H9 (cell line): Measurements from ENCODE around the gene ZRANB3. TPM values are rescaled to one million over a fixed set of nuclear protein-coding genes. Genes with fewer than 3 reads are reported as not detected.

Source experiments
- DNase-seq: peaks from one replicate; pipeline ENCODE4 v3.0.0-alpha.2; 2017
- H2AFZ ChIP-seq: one replicate; pipeline ENCODE4 v1.6.1; 2013; ENCODE audit warnings: mild to moderate bottlenecking, low read length, control low read depth, moderate library complexity
- H2AK5ac ChIP-seq: 2 replicates; pipeline ENCODE4 v1.6.1; 2013; ENCODE audit warnings: low read length, control low read depth, mixed read lengths; ENCODE audit not compliant: insufficient read length
- H2BK120ac ChIP-seq: one replicate; pipeline ENCODE4 v1.6.1; 2013; ENCODE audit warnings: low read depth, mild to moderate bottlenecking, low read length, control low read depth, inconsistent platforms; ENCODE audit not compliant: poor library complexity, severe bottlenecking
- H2BK12ac ChIP-seq: 2 replicates; pipeline ENCODE4 v1.6.1; 2013; ENCODE audit warnings: low read length, control low read depth, mixed read lengths, low read depth; ENCODE audit not compliant: insufficient read length
- H2BK15ac ChIP-seq: 2 replicates; pipeline ENCODE4 v1.6.1; 2013; ENCODE audit warnings: low read depth, low read length, control low read depth
- H2BK20ac ChIP-seq: one replicate; pipeline ENCODE4 v1.6.1; 2013; ENCODE audit warnings: low read depth, mild to moderate bottlenecking, low read length, control low read depth, inconsistent platforms; ENCODE audit not compliant: poor library complexity, severe bottlenecking
- H2BK5ac ChIP-seq: 2 replicates; pipeline ENCODE4 v1.6.1; 2013; ENCODE audit warnings: low read length, control low read depth, mixed read lengths; ENCODE audit not compliant: insufficient read length
- H3K14ac ChIP-seq: 2 replicates; pipeline ENCODE4 v1.6.1; 2013; ENCODE audit warnings: low read length, control low read depth; ENCODE audit not compliant: insufficient read depth
- H3K18ac ChIP-seq: 2 replicates; pipeline ENCODE4 v1.6.1; 2013; ENCODE audit warnings: low read depth, mild to moderate bottlenecking, mixed read lengths, low read length, control low read depth; ENCODE audit not compliant: insufficient read length
- H3K23ac ChIP-seq: 2 replicates; pipeline ENCODE4 v1.6.1; 2013; ENCODE audit warnings: low read length, control low read depth, mixed read lengths, low read depth; ENCODE audit not compliant: insufficient read length
- H3K23me2 ChIP-seq: 2 replicates; pipeline ENCODE4 v1.6.1; 2013; ENCODE audit warnings: low read depth, mild to moderate bottlenecking, mixed read lengths, low read length, control low read depth; ENCODE audit not compliant: insufficient read length, poor library complexity, severe bottlenecking
- H3K27ac ChIP-seq: 2 replicates; pipeline ENCODE4 v1.5.1; 2013; ENCODE audit warnings: low read length, control low read depth, mixed read lengths, low read depth; ENCODE audit not compliant: insufficient read length
- H3K27me3 ChIP-seq: 2 replicates; pipeline ENCODE4 v1.6.1; 2013; ENCODE audit warnings: low read length, control low read depth, inconsistent platforms; ENCODE audit not compliant: insufficient read depth
- H3K4ac ChIP-seq: 2 replicates; pipeline ENCODE4 v1.6.1; 2013; ENCODE audit warnings: low read depth, mild to moderate bottlenecking, control low read depth, inconsistent platforms, low read length, moderate library complexity
- H3K4me1 ChIP-seq: 2 replicates; pipeline ENCODE4 v1.6.1; 2013; ENCODE audit warnings: low read length, control low read depth, inconsistent platforms; ENCODE audit not compliant: insufficient read depth
- H3K4me2 ChIP-seq: 2 replicates; pipeline ENCODE4 v1.6.1; 2013; ENCODE audit warnings: low read length, control low read depth, mixed read lengths; ENCODE audit not compliant: insufficient read length, insufficient read depth
- H3K56ac ChIP-seq: 2 replicates; pipeline ENCODE4 v1.6.1; 2013; ENCODE audit warnings: low read depth, mild to moderate bottlenecking, mixed read lengths, low read length, control low read depth; ENCODE audit not compliant: insufficient read length
- H3K79me1 ChIP-seq: 2 replicates; pipeline ENCODE4 v1.6.1; 2013; ENCODE audit warnings: low read depth, mild to moderate bottlenecking, moderate library complexity, low read length, control low read depth, inconsistent platforms; ENCODE audit not compliant: insufficient read depth, poor library complexity, severe bottlenecking
- H3K79me2 ChIP-seq: 2 replicates; pipeline ENCODE4 v1.6.1; 2013; ENCODE audit warnings: low read length, control low read depth, inconsistent platforms; ENCODE audit not compliant: insufficient read depth
- H3K9ac ChIP-seq: 2 replicates; pipeline ENCODE4 v1.6.1; 2013; ENCODE audit warnings: low read length, control low read depth, mixed read lengths; ENCODE audit not compliant: insufficient read length; ENCODE audit errors: extremely low read depth
- H3K9me3 ChIP-seq: one replicate; pipeline ENCODE4 v1.6.1; 2013; ENCODE audit warnings: low read depth, low read length, inconsistent platforms; ENCODE audit not compliant: control insufficient read depth
- H3T11ph ChIP-seq: one replicate; pipeline ENCODE4 v1.6.1; 2013; ENCODE audit warnings: mild to moderate bottlenecking, low read length, control low read depth, inconsistent platforms
- H4K20me1 ChIP-seq: one replicate; pipeline ENCODE4 v1.6.1; 2013; ENCODE audit not compliant: control insufficient read depth, insufficient read length, insufficient read depth
- H4K5ac ChIP-seq: 2 replicates; pipeline ENCODE4 v1.6.1; 2013; ENCODE audit warnings: low read depth, mild to moderate bottlenecking, mixed read lengths, low read length, control low read depth; ENCODE audit not compliant: insufficient read length
- H4K8ac ChIP-seq: replicated peaks from 2 replicates; pipeline ENCODE4 v1.6.1; 2013; ENCODE audit warnings: low read length, control low read depth, mixed read lengths, low read depth; ENCODE audit not compliant: insufficient read length
- H4K91ac ChIP-seq: 2 replicates; pipeline ENCODE4 v1.6.1; 2013; ENCODE audit warnings: low read depth, mild to moderate bottlenecking, moderate library complexity, mixed read lengths, low read length, control low read depth; ENCODE audit not compliant: insufficient read length
- H3K27ac Mint-ChIP-seq, 3 experiments: 2 replicates in 2 of 3; 3 replicates in 1 of 3; pipeline ENCODE4 v1.8.0; 2020 to 2021; ENCODE audit warnings: mixed read lengths in 3 of 3, mild to moderate bottlenecking in 1 of 3, moderate library complexity in 1 of 3
- H3K27me3 Mint-ChIP-seq: 2 replicates; pipeline ENCODE4 v1.8.0; 2021; ENCODE audit warnings: low read depth, mild to moderate bottlenecking, moderate library complexity, mixed read lengths
- H3K36me3 Mint-ChIP-seq, 3 experiments: 2 replicates in 2 of 3; 3 replicates in 1 of 3; pipeline ENCODE4 v1.8.0; 2020 to 2021; ENCODE audit warnings: low read depth in 3 of 3, mixed read lengths in 3 of 3; ENCODE audit not compliant: insufficient read depth in 1 of 3
- H3K4me1 Mint-ChIP-seq, 2 experiments: 2 replicates each; pipeline ENCODE4 v1.8.0; 2020; ENCODE audit warnings: mixed read lengths in 2 of 2
- H3K4me3 Mint-ChIP-seq, 2 experiments: 2 replicates in 1 of 2; 3 replicates in 1 of 2; pipeline ENCODE4 v1.8.0; 2020 to 2021; ENCODE audit warnings: mild to moderate bottlenecking in 2 of 2, mixed read lengths in 2 of 2, moderate library complexity in 1 of 2
- H3K9me3 Mint-ChIP-seq, 2 experiments: 2 replicates in 1 of 2; 3 replicates in 1 of 2; pipeline ENCODE4 v1.8.0; 2020; ENCODE audit warnings: mild to moderate bottlenecking in 2 of 2, mixed read lengths in 2 of 2, moderate library complexity in 1 of 2
- WGBS: extraction: QIAGEN DNeasy Blood & Tissue Kit; methylation state at CpG from one replicate; pipeline ENCODE4 v1.1.7; 2013; ENCODE audit warnings: missing lambda C conversion rate, low lambda C conversion rate, mixed read lengths; ENCODE audit not compliant: insufficient read length; ENCODE audit errors: extremely low coverage; 5-methylcytosine and 5-hydroxymethylcytosine counted together
- total RNA-seq: library from RNA; stranded (reverse); gene quantifications from 2 replicates; pipeline ENCODE4 v1.2.1, GENCODE V29; 2021
- TF ChIP-seq, protein P1 (sequence below): fragments of 200-600 bp; sonication (generic); conservative IDR thresholded peaks from 3 replicates; pipeline ENCODE4 v1.8.0; 2021; ENCODE audit warnings: antibody characterized with exemption, mild to moderate bottlenecking

Gene ZRANB3
- total RNA-seq, 1 experiment from 2014 or later, result 16.7 TPM

DNA sequence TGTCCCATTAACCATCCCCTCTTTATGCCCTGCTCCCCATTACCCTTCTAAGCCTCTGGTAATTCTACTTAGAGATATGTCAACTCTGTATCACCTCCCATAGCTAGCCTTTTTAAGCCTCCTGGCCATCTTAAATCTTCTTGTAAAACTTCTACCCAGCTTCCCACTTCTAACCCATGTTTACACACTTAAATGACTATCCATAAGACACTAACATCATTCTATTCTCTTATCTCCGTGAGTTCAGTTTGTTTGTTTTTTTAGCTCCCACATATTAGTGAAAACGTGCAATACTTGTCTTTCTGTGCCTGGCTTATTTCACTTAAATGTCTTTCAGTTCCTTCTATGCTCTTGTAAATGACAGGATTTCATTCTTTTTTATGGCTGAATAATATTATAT is 436.5 kb downstream of the ZRANB3 start:
- Histone ChIP-seq H4K91ac (no peak overlapping the region), H3K9ac (no peak overlapping the region), H3T11ph (no peak overlapping the region), H4K20me1 (no peaks in the 10 kb centered on the region), H3K4me2 (no peak overlapping the region), H3K14ac (no peak overlapping the region), H3K27me3 (no peaks in the 10 kb centered on the region), H4K5ac (no peak overlapping the region), H3K4ac (no peak overlapping the region), H3K18ac (no peak overlapping the region), H3K4me1 (no peaks in the 10 kb centered on the region), H2AFZ (no peak overlapping the region), H2BK12ac (no peak overlapping the region), H3K27ac (no peak overlapping the region), H4K8ac (no peak overlapping the region), H3K9me3 (no peaks in the 10 kb centered on the region), H2BK20ac (no peak overlapping the region), H2BK15ac (no peak overlapping the region), H2AK5ac (no peak overlapping the region), H3K23ac (no peak overlapping the region), H3K79me2 (no peaks in the 10 kb centered on the region), H3K79me1 (no peaks in the 10 kb centered on the region), H3K56ac (no peak overlapping the region), H3K23me2 (no peaks in the 10 kb centered on the region), H2BK5ac (no peak overlapping the region), H2BK120ac (no peak overlapping the region)
- DNase-seq, result no peak
- Mint-ChIP-seq H3K4me1 (no peaks in the 10 kb centered on the region), H3K27ac (no peak overlapping the region), H3K9me3 (peaks cover 0 to under 1% of the 10 kb centered on the region in 2 experiments; a peak in 1 of 5 replicates), H3K36me3 (peaks cover 6 to 14% (median 12%) of the 10 kb centered on the region in 3 experiments; a peak in 6 of 7 replicates), H3K27me3 (no peaks in the 10 kb centered on the region), H3K4me3 (no peak overlapping the region)
- TF ChIP-seq, protein P1, sequence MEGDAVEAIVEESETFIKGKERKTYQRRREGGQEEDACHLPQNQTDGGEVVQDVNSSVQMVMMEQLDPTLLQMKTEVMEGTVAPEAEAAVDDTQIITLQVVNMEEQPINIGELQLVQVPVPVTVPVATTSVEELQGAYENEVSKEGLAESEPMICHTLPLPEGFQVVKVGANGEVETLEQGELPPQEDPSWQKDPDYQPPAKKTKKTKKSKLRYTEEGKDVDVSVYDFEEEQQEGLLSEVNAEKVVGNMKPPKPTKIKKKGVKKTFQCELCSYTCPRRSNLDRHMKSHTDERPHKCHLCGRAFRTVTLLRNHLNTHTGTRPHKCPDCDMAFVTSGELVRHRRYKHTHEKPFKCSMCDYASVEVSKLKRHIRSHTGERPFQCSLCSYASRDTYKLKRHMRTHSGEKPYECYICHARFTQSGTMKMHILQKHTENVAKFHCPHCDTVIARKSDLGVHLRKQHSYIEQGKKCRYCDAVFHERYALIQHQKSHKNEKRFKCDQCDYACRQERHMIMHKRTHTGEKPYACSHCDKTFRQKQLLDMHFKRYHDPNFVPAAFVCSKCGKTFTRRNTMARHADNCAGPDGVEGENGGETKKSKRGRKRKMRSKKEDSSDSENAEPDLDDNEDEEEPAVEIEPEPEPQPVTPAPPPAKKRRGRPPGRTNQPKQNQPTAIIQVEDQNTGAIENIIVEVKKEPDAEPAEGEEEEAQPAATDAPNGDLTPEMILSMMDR, result no peak
- WGBS, result no CpG with 5 or more reads among the region's 2 CpGs
